Activated CD4-positive, alpha-beta T cell treated with anti-CD3 and anti-CD28 coated beads for 24 hours (primary cell): Measurements from ENCODE around the gene COX11.

Experiments
- DNase-seq, 2 donors: peaks; one replicate each; pipeline ENCODE4 v3.0.0-alpha.2; 2020; ENCODE audit warnings: low read depth in 2 of 2

COX11 gene

GRCh38 chr17:54967621-54968261, 713 bp downstream of the COX11 start:
- DNase-seq, result no peak

GRCh38 chr17:54956791-54957190, 11.7 kb downstream of the COX11 start:
- no peak for DNase-seq

GRCh38 chr17:54951286-54951685, 17.2 kb downstream of the COX11 start:
- DNase-seq, result no peak

- no peak for DNase-seq
Measured at GRCh38 chr17:54950116-54950515, 18.3 kb downstream of the COX11 start.

GRCh38 chr17:54948380-54948779, 20.1 kb downstream of the COX11 start:
- no peak for DNase-seq

GRCh38 chr17:54947396-54947795, 21.1 kb downstream of the COX11 start:
- no peak for DNase-seq

GRCh38 chr17:54945671-54946070, 22.8 kb downstream of the COX11 start:
- DNase-seq, result no peak

GRCh38 chr17:54945231-54945630, 23.2 kb downstream of the COX11 start:
- no peak for DNase-seq

- DNase-seq, result no peak
Measured at GRCh38 chr17:54944796-54945195, 23.7 kb downstream of the COX11 start.

- no peak for DNase-seq
Measured at GRCh38 chr17:54941285-54941684, 27.2 kb downstream of the COX11 start.

GRCh38 chr17:54937426-54937825, 31.0 kb downstream of the COX11 start:
- DNase-seq, result no peak

- DNase-seq, result no peak
Measured at GRCh38 chr17:54937018-54937417, 31.4 kb downstream of the COX11 start.

- DNase-seq, result no peak
Measured at GRCh38 chr17:54935471-54935870, 33.0 kb downstream of the COX11 start.

- DNase-seq, result no peak
Measured at GRCh38 chr17:54933921-54934320, 34.5 kb downstream of the COX11 start.

GRCh38 chr17:54932711-54933110, 35.7 kb downstream of the COX11 start:
- DNase-seq, result no peak

GRCh38 chr17:54927525-54927924, 40.9 kb downstream of the COX11 start:
- DNase-seq, result no peak

- DNase-seq, result no peak
Measured at GRCh38 chr17:54924405-54924804, 44.0 kb downstream of the COX11 start.

- DNase-seq, result no peak
Measured at GRCh38 chr17:54920819-54921218, 47.6 kb downstream of the COX11 start.

GRCh38 chr17:54919425-54919824, 49.0 kb downstream of the COX11 start:
- DNase-seq, result no peak

- DNase-seq, result no peak
Measured at GRCh38 chr17:54916721-54917120, 51.7 kb downstream of the COX11 start.
